Renal cortical epithelial cell (primary cell): ENCODE measurements around the gene PGA3. TPM values are rescaled to one million over a fixed set of nuclear protein-coding genes. Genes with fewer than 3 reads are reported as not detected.
"Not testable (repeated sequence)": the region's sequence is repeated elsewhere in the genome, so short reads cannot be mapped to it uniquely, and the experiment has no call there.

ENCODE experiments used
- DNase-seq: peaks from one replicate; pipeline ENCODE4 v3.0.0-alpha.2; 2011; ENCODE audit warnings: low read depth
- total RNA-seq: library from RNA; depleted of rRNA; stranded (reverse); fragments of >200 nt; gene quantifications from 2 replicates; pipeline ENCODE4 v1.2.3, GENCODE V29; 2014

Gene PGA3
- total RNA-seq, 1 donor from 2014 or later: not detected

GRCh38 chr11:61171907-61172306, 31.4 kb upstream of the PGA3 start:
- no peak for DNase-seq

DNA sequence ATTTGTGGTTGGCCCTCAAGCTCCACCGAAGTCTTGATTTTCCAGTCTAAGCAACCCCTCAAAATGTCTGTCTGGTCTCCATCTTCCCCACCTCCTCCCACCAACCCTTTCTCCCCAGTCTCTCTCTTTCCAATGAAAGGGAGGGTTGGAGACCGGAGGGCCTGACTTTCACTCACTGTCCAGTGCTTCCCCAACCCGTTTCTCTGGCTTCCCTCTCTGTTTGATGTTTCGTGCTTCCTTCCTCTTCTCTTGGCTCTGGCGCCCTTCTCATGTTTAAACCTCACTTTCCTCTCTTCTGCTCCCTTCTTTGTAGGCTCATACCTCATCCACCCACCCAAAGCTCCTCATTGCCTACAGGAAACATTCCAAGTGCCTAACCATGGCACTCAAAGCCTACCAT, 31.0 kb upstream of the PGA3 start:
- DNase-seq: no peak

- no peak for DNase-seq
Observed at GRCh38 chr11:61172888-61173287, 30.4 kb upstream of the PGA3 start.

GRCh38 chr11:61173456-61173855, 29.9 kb upstream of the PGA3 start:
- no peak for DNase-seq

GRCh38 chr11:61174273-61174672, 29.0 kb upstream of the PGA3 start:
- DNase-seq: no peak

DNA sequence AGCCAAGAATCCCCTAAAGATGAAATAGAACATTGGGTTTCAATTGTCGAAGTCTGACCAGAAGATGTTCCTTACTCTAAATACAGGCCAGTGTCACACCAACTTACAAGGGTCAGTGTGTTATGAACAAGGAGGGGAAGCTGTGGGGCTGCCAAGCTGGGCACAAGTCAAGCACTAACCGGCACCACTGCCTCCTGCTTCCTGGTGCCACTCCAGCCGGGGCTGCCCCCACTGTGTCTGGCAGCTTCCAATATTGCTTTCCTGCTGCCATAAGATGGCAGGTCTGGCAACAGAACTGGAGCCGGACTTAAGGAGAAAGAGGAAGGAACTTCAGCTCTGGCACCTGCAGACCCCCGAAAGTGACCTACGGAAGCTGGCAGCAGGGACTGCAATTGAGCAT, 28.4 kb upstream of the PGA3 start:
- no peak for DNase-seq

DNA sequence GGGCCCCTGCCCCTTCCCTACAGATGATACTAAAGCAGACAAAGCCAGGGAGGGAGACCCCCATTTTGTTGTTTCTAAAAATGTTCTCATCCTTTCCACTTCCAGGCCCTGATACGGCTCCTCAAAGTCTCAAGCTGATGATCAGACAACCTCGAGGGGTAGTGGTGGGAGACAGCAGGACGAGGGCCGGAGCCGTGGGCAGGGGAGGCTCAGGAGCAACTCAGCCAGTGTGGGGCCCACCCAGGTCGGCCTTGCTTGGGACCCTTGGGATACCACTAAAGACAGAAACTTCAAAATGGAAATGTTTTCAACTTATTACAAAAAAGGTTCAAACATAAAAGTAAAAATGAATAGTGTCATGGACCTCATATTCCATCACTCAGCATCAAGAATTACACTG, 26.9 kb upstream of the PGA3 start:
- no peak for DNase-seq

- DNase-seq: not testable (repeated sequence)
Observed at GRCh38 chr11:61180205-61180604, 23.1 kb upstream of the PGA3 start.

DNA sequence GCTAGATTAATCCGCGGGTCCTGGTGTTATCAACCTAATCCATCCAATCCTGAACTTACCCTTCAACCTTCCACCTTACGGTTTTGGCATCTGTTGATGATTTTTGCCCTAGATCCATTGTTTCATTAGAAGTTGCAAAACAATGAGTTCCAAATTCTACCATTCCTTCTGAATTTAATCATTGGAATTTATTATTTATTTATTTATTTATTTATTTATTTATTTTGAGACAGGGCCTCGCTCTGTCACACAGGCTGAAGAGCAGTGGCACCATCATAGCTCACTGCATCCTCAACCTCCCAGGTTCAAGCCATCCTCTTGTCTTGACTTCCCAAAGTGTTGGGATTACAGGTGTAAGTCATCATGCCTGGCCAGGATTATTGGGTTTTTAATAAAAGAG, 21.8 kb upstream of the PGA3 start:
- no peak for DNase-seq

GRCh38 chr11:61183645-61184044, 19.7 kb upstream of the PGA3 start:
- DNase-seq: no peak

DNA sequence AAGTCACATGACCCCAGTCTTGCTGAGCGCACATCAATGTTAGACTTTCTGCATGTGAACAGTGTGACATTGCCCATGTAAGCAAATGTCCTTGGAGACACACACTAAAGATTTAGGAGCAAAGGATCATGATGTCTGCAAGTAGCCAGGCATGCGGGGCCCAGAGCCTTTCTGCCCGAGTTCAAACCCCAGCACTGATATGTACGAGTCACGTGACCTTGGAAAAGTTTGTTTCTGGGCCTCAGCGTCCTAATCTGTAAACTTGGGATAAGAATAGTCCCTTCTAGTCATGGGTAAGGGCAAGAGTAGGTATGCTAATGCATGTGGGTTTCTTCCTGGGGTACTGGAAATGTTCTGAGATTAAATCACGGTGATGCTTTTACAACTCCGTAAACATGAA, 16.8 kb upstream of the PGA3 start:
- no peak for DNase-seq

GRCh38 chr11:61187505-61188130, 15.7 kb upstream of the PGA3 start:
- DNase-seq: peak; percentile 70

GRCh38 chr11:61189933-61190332, 13.4 kb upstream of the PGA3 start:
- DNase-seq: no peak

- DNase-seq: no peak
Observed at GRCh38 chr11:61193596-61193995, 9.7 kb upstream of the PGA3 start.

- peak; percentile 27 for DNase-seq
Observed at GRCh38 chr11:61194169-61194671, 9.1 kb upstream of the PGA3 start.

DNA sequence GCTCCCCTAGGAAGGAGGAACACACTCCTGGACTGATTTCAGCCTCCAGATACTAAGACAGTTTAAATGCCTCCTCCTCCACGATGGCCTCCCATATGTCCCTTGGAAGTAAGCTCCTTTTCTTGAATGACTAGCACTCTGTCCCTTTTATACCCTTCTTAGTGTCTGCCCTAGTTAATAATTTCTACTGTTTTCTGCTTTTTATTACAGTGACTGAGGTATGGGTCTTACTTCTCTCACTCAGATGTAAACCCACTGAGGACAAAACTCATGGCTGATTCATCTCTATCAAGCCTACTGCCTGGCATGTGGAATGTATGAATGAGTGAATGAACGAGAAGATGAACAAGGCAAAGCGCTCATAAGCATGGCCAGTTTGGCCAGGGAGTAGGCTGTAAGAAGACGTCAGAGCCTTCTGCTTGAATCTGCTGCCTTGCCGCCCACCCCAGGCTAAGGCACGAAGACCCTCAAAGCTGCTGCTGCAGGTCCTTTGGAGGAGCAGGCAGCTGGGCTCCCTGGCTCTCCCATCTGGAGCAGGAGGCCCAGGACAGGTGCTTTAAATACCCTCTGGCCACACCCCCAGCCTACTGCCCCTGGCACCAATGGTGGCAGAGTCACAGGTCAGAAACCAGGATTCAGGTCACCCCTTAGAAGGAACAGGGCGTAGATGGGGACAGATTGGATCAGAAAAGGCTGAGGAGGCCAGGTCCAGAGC, 8.2 kb upstream of the PGA3 start:
- DNase-seq: peak; percentile 56

- DNase-seq: peak; percentile 56
Observed at GRCh38 chr11:61195719-61196118, 7.6 kb upstream of the PGA3 start.

GRCh38 chr11:61198361-61198760, 5.0 kb upstream of the PGA3 start:
- no peak for DNase-seq

- DNase-seq: no peak
Observed at GRCh38 chr11:61198948-61199523, 4.3 kb upstream of the PGA3 start.

GRCh38 chr11:61201476-61201875, 1.8 kb upstream of the PGA3 start:
- DNase-seq: no peak

- not testable (repeated sequence) for DNase-seq
Observed at GRCh38 chr11:61203873-61204272, 558 bp downstream of the PGA3 start.

- DNase-seq: not testable (repeated sequence)
Observed at GRCh38 chr11:61204502-61205059, 1.3 kb downstream of the PGA3 start.
